K562 (cell line): ENCODE results near the gene NPR1. TPM values are rescaled to one million over a fixed set of nuclear protein-coding genes. Genes with fewer than 3 reads are reported as not detected.

ENCODE experiments used
- FOXK1 ChIP-seq: sonication (generic); formaldehyde crosslinking; IDR thresholded peaks from 2 replicates; pipeline ENCODE4 v1.8.0; 2022; ENCODE audit warnings: missing genetic modification reagents, mild to moderate bottlenecking, borderline replicate concordance
- TAL1 ChIP-seq: fragments of 450-650 bp; IDR thresholded peaks from 2 replicates; pipeline ENCODE4 v1.6.1; 2016; ENCODE audit warnings: mild to moderate bottlenecking
- U2AF1 ChIP-seq: fragments of 200-400 bp; formaldehyde crosslinking; optimal IDR thresholded peaks from 2 replicates; pipeline ENCODE3; 2017; ENCODE audit warnings: mild to moderate bottlenecking, low read depth, low read length, moderate library complexity
- ZNF253 ChIP-seq: fragments of 250-450 bp; sonication (Bioruptor Pico); conservative IDR thresholded peaks from 2 replicates; pipeline ENCODE4 v1.6.1; 2021; ENCODE audit warnings: mild to moderate bottlenecking
- polyA plus RNA-seq, 8 experiments: library from polyadenylated mRNA; depleted of rRNA in 4 of 8; stranded (reverse) in 5 of 8; unstranded in 3 of 8; fragments of >200 nt; fragmentation: Nextera tagmentation in 2 of 8; fragmentation: Illumina TruSeq in 1 of 8; extraction: Ambion mirVana in 2 of 8; extraction: Trizol in 1 of 8; gene quantifications; 2 replicates each; pipeline versions ENCODE4 v1.2.1 to v1.2.3, GENCODE V29; 2011 to 2014; ENCODE audit warnings: inconsistent platforms in 1 of 8, missing spikeins in 1 of 8
- total RNA-seq, 7 experiments: library from RNA; depleted of rRNA in 6 of 7; stranded (reverse); fragments of >200 nt in 6 of 7; fragmentation: Illumina TruSeq in 2 of 7; extraction: Trizol in 2 of 7; gene quantifications; 2 replicates each; pipeline versions ENCODE4 v1.2.1 to v1.2.3, GENCODE V29; 2011 to 2021; ENCODE audit warnings: low replicate concordance in 1 of 7
- TF ChIP-seq, protein P1 (sequence below): fragments of 200-600 bp; sonication (generic); IDR thresholded peaks from one replicate; pipeline ENCODE4 v1.6.1; 2012; ENCODE audit warnings: mild to moderate bottlenecking, low read depth, low read length, inconsistent platforms
- TF ChIP-seq, protein P2 (sequence below): fragments of 450-650 bp; formaldehyde crosslinking; IDR thresholded peaks from 2 replicates; pipeline ENCODE4 v1.4.0; 2020; ENCODE audit warnings: mild to moderate bottlenecking, moderate library complexity
- TF ChIP-seq, protein P3 (sequence below): fragments of 250-450 bp; sonication (Bioruptor Pico); IDR thresholded peaks from 2 replicates; pipeline ENCODE4 v1.8.0; 2021; ENCODE audit warnings: borderline replicate concordance, mild to moderate bottlenecking, moderate library complexity; ENCODE audit not compliant: poor library complexity, severe bottlenecking
- TF ChIP-seq, protein P4 (sequence below): sonication (generic); formaldehyde crosslinking; IDR thresholded peaks from 2 replicates; pipeline ENCODE4 v1.8.1; 2023; ENCODE audit warnings: mild to moderate bottlenecking, missing genetic modification reagents, moderate library complexity

NPR1 gene
- total and polyA plus RNA-seq, 9 of the 15 experiments (the other 6 are each of a cell fraction or from before 2014, with no cell fraction given): 0.05 to 0.16 (median 0.06) TPM; not detected in 6

DNA sequence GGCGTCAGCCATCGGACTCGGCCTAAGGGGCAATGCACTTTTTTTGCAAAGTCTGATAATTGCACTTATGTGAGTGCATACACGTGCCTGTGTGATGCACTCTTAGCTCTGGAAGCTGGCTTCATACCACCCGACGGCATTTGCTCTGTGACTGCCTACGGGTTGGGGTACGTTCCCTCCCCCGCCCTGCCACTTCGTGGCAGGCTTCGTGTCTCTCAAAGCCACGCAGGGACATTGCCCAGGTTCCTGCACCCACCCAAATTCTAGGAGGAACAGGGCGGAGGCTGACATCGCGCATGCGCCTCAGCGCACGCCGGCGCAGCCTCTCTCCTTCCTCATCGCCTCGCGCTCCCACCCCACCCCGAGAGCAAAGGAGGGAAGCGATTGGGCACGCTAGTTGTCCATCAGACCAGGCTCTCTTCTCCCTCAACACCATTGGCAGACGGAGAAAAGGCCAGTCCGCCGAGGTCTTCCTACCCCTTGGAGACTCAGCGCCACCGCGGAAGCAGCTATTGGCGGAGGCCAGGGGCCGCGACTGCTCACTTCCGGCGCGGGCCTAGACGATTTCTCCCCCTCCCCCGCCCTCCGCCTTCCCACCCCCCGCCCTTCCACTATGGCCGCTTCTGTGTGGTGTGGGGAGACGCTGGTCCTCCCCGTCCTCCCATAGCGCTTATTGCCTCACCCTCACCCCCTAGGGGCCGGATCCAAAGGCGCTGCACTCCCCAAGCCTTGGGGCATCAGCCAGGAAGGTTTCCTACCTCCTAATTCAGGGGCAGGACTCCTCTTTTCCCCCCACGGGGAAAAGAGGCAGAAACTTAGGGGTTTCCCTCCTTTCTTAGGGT lies 49.2 kb downstream of the NPR1 start, which contains the start of gene INTS3 (continued):
- TF ChIP-seq, protein P1, sequence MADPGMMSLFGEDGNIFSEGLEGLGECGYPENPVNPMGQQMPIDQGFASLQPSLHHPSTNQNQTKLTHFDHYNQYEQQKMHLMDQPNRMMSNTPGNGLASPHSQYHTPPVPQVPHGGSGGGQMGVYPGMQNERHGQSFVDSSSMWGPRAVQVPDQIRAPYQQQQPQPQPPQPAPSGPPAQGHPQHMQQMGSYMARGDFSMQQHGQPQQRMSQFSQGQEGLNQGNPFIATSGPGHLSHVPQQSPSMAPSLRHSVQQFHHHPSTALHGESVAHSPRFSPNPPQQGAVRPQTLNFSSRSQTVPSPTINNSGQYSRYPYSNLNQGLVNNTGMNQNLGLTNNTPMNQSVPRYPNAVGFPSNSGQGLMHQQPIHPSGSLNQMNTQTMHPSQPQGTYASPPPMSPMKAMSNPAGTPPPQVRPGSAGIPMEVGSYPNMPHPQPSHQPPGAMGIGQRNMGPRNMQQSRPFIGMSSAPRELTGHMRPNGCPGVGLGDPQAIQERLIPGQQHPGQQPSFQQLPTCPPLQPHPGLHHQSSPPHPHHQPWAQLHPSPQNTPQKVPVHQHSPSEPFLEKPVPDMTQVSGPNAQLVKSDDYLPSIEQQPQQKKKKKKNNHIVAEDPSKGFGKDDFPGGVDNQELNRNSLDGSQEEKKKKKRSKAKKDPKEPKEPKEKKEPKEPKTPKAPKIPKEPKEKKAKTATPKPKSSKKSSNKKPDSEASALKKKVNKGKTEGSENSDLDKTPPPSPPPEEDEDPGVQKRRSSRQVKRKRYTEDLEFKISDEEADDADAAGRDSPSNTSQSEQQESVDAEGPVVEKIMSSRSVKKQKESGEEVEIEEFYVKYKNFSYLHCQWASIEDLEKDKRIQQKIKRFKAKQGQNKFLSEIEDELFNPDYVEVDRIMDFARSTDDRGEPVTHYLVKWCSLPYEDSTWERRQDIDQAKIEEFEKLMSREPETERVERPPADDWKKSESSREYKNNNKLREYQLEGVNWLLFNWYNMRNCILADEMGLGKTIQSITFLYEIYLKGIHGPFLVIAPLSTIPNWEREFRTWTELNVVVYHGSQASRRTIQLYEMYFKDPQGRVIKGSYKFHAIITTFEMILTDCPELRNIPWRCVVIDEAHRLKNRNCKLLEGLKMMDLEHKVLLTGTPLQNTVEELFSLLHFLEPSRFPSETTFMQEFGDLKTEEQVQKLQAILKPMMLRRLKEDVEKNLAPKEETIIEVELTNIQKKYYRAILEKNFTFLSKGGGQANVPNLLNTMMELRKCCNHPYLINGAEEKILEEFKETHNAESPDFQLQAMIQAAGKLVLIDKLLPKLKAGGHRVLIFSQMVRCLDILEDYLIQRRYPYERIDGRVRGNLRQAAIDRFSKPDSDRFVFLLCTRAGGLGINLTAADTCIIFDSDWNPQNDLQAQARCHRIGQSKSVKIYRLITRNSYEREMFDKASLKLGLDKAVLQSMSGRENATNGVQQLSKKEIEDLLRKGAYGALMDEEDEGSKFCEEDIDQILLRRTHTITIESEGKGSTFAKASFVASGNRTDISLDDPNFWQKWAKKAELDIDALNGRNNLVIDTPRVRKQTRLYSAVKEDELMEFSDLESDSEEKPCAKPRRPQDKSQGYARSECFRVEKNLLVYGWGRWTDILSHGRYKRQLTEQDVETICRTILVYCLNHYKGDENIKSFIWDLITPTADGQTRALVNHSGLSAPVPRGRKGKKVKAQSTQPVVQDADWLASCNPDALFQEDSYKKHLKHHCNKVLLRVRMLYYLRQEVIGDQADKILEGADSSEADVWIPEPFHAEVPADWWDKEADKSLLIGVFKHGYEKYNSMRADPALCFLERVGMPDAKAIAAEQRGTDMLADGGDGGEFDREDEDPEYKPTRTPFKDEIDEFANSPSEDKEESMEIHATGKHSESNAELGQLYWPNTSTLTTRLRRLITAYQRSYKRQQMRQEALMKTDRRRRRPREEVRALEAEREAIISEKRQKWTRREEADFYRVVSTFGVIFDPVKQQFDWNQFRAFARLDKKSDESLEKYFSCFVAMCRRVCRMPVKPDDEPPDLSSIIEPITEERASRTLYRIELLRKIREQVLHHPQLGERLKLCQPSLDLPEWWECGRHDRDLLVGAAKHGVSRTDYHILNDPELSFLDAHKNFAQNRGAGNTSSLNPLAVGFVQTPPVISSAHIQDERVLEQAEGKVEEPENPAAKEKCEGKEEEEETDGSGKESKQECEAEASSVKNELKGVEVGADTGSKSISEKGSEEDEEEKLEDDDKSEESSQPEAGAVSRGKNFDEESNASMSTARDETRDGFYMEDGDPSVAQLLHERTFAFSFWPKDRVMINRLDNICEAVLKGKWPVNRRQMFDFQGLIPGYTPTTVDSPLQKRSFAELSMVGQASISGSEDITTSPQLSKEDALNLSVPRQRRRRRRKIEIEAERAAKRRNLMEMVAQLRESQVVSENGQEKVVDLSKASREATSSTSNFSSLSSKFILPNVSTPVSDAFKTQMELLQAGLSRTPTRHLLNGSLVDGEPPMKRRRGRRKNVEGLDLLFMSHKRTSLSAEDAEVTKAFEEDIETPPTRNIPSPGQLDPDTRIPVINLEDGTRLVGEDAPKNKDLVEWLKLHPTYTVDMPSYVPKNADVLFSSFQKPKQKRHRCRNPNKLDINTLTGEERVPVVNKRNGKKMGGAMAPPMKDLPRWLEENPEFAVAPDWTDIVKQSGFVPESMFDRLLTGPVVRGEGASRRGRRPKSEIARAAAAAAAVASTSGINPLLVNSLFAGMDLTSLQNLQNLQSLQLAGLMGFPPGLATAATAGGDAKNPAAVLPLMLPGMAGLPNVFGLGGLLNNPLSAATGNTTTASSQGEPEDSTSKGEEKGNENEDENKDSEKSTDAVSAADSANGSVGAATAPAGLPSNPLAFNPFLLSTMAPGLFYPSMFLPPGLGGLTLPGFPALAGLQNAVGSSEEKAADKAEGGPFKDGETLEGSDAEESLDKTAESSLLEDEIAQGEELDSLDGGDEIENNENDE: no peak
- no peak for TF ChIP-seq U2AF1
- TF ChIP-seq, protein P2, sequence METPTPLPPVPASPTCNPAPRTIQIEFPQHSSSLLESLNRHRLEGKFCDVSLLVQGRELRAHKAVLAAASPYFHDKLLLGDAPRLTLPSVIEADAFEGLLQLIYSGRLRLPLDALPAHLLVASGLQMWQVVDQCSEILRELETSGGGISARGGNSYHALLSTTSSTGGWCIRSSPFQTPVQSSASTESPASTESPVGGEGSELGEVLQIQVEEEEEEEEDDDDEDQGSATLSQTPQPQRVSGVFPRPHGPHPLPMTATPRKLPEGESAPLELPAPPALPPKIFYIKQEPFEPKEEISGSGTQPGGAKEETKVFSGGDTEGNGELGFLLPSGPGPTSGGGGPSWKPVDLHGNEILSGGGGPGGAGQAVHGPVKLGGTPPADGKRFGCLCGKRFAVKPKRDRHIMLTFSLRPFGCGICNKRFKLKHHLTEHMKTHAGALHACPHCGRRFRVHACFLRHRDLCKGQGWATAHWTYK: peak; percentile 97
- TF ChIP-seq ZNF253 (CRISPR knock-in tag): no peak
- TF ChIP-seq, protein P3, sequence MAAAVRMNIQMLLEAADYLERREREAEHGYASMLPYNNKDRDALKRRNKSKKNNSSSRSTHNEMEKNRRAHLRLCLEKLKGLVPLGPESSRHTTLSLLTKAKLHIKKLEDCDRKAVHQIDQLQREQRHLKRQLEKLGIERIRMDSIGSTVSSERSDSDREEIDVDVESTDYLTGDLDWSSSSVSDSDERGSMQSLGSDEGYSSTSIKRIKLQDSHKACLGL (CRISPR knock-in tag): no peak
- TF ChIP-seq FOXK1: no peak
- no peak for TF ChIP-seq TAL1
- TF ChIP-seq, protein P4, sequence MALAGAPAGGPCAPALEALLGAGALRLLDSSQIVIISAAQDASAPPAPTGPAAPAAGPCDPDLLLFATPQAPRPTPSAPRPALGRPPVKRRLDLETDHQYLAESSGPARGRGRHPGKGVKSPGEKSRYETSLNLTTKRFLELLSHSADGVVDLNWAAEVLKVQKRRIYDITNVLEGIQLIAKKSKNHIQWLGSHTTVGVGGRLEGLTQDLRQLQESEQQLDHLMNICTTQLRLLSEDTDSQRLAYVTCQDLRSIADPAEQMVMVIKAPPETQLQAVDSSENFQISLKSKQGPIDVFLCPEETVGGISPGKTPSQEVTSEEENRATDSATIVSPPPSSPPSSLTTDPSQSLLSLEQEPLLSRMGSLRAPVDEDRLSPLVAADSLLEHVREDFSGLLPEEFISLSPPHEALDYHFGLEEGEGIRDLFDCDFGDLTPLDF (CRISPR knock-in tag): no peak
